ENCODE measurements around the gene SLC24A3. TPM values are rescaled to one million over a fixed set of nuclear protein-coding genes. Genes with fewer than 3 reads are reported as not detected.

SLC24A3 gene
- total and polyA plus RNA-seq, 2 of the 13 experiments (the other 11 are each of a cell fraction or from before 2014, with no cell fraction given) = not detected

DNA sequence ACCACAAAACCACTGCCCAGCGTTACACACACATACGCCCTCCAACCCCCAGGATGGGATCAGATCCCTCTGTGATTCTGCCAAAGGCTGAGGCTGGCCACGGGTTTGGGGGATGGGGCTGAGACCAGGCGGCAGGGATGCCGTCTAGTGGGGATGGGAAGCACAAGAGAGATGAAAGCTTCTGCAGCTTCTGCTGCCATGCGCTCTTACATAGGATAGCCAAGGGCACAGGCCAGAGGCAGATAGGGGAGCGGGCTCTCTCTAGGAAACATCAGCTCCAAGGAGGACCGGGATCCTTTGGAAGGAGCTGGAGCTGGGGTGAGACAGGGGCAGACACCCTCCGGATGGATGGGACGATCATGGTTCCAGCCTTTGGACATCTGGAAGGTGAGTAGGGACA, 526.9 kb downstream of the SLC24A3 start:
- ATAC-seq = no peak
- in situ Hi-C loops (cut with HindIII; ENCODE audit: extremely low pct_ligation_motif_present, low pct_unique_long_range_greater_than_20kb) = no loop called here

DNA sequence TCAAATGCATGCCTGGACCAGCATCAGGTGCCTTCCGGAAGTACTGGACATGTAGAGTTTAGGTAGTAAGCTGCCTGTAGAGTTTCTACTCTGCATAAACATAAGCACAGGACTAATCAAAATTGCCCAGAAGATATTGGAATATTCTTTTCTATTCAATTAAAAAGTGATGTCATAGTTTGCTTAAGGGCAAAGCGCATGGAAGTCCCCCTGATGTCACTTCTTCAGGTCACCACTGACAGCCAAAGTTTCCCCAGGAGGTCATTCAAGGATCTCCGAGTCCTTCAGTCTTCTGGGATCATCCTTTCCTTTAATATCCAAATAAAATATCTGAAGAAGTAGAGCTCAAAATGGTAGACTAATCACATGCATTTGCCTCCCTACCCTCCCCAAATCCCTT, 528.1 kb downstream of the SLC24A3 start:
- ChIA-PET CTCF (ENCODE audit: low intra/inter-chr PET ratio, low total read pairs) (no interaction called here), POLR2A (no interaction called here)
- FAIRE-seq = no peak
- no peaks in the 10 kb centered on the region for H3K79me2 ChIP-seq (ENCODE audit: insufficient read depth, low read length)
- no TSS peak for BruUV-seq (replicated peaks)
- TF ChIP-seq ATAD3A (CRISPR knock-in tag; IDR thresholded peaks at IDR 0.05) (no peak), CREB1 (IDR thresholded peaks at IDR 0.05) (peak; percentile 53; the same call in 1 of the 2 replicates), CREB1 (CRISPR knock-in tag; IDR thresholded peaks at IDR 0.05) (no peak), ZNF180 (CRISPR knock-in tag; IDR thresholded peaks at IDR 0.05; ENCODE audit: borderline replicate concordance, low read depth) (no peak), ATF7 (IDR thresholded peaks at IDR 0.05) (peak; percentile 89), ATF7 (CRISPR knock-in tag; IDR thresholded peaks at IDR 0.05) (no peak), DMAP1 (CRISPR knock-in tag; IDR thresholded peaks at IDR 0.05) (no peak), ZKSCAN1 (IDR thresholded peaks at IDR 0.05; ENCODE audit: low read length) (no peak), MIXL1 (CRISPR knock-in tag; IDR thresholded peaks at IDR 0.05) (no peak)
- TF ChIP-seq, protein P1, sequence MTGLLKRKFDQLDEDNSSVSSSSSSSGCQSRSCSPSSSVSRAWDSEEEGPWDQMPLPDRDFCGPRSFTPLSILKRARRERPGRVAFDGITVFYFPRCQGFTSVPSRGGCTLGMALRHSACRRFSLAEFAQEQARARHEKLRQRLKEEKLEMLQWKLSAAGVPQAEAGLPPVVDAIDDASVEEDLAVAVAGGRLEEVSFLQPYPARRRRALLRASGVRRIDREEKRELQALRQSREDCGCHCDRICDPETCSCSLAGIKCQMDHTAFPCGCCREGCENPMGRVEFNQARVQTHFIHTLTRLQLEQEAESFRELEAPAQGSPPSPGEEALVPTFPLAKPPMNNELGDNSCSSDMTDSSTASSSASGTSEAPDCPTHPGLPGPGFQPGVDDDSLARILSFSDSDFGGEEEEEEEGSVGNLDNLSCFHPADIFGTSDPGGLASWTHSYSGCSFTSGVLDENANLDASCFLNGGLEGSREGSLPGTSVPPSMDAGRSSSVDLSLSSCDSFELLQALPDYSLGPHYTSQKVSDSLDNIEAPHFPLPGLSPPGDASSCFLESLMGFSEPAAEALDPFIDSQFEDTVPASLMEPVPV (CRISPR knock-in tag; IDR thresholded peaks at IDR 0.05) = no peak
- H3K4me1 ChIP-seq (ENCODE audit: insufficient read depth, low read length) = no peaks in the 10 kb centered on the region
- H2AFZ ChIP-seq (ENCODE audit: low read length) = no peak overlapping the region
- in situ Hi-C loops (cut with HindIII; ENCODE audit: extremely low pct_ligation_motif_present, low pct_unique_long_range_greater_than_20kb) (no loop called here), intact Hi-C loops (cut with micrococcal nuclease; ENCODE audit: unreplicated experiment) (no loop called here)
- H3K27ac ChIP-seq (ENCODE audit: extremely low read length, insufficient read depth, low read length) = no peak overlapping the region
- H3K9me3 ChIP-seq (ENCODE audit: low read length) = peaks cover 4% of the 10 kb centered on the region; the same call in 1 of the 2 replicates
- no peaks in the 10 kb centered on the region for H3K36me3 ChIP-seq (replicated peaks in 1 of 2; ENCODE audit: control insufficient read depth in 1 of 2, insufficient read depth in 2 of 2, low read length in 2 of 2)
- no peak for ATAC-seq
- no peak for DNase-seq (ENCODE audit: low spot score)
- peaks cover 0 to 13% of the 10 kb centered on the region in 2 experiments; a peak in 1 of 5 replicates for H3K27me3 ChIP-seq (ENCODE audit: control insufficient read depth in 1 of 2, insufficient read depth in 2 of 2, low read length in 2 of 2)
- no peaks in the 10 kb centered on the region for H4K20me1 ChIP-seq (ENCODE audit: insufficient read depth, low read length)
- H3K4me3 ChIP-seq (replicated peaks in 1 of 3; ENCODE audit: insufficient read depth in 1 of 3, low read depth in 2 of 3, low read length in 3 of 3) = no peak overlapping the region
- no peak overlapping the region for H3K4me2 ChIP-seq (ENCODE audit: low read depth, low read length)
- no peak overlapping the region for H3K9ac ChIP-seq (ENCODE audit: insufficient read depth, low read depth, low read length)
- 6% methylated on average over 3 of the region's 3 CpGs for WGBS (ENCODE audit: low lambda C conversion rate)

More for the DNA sequence above, 526.9 kb downstream of the SLC24A3 start:
- no TSS peak for BruUV-seq (replicated peaks)
- H3K27me3 ChIP-seq (ENCODE audit: control insufficient read depth in 1 of 2, insufficient read depth in 2 of 2, low read length in 2 of 2) = peaks cover 3 to 15% of the 10 kb centered on the region in 2 experiments; a peak in 4 of 5 replicates
- H3K4me2 ChIP-seq (ENCODE audit: low read depth, low read length) = no peak overlapping the region
- H3K36me3 ChIP-seq (replicated peaks in 1 of 2; ENCODE audit: control insufficient read depth in 1 of 2, insufficient read depth in 2 of 2, low read length in 2 of 2) = no peaks in the 10 kb centered on the region
- 51% methylated on average over 10 of the region's 10 CpGs for WGBS (ENCODE audit: low lambda C conversion rate)
- no peak overlapping the region for H2AFZ ChIP-seq (ENCODE audit: low read length)
- no peak for DNase-seq (ENCODE audit: low spot score)
- TF ChIP-seq TMF1 (CRISPR knock-in tag; IDR thresholded peaks at IDR 0.05; ENCODE audit: low read depth) = no peak
- no peak for TF ChIP-seq ZNF569 (CRISPR knock-in tag; IDR thresholded peaks at IDR 0.05; ENCODE audit: borderline replicate concordance)
- TF ChIP-seq, protein P2, sequence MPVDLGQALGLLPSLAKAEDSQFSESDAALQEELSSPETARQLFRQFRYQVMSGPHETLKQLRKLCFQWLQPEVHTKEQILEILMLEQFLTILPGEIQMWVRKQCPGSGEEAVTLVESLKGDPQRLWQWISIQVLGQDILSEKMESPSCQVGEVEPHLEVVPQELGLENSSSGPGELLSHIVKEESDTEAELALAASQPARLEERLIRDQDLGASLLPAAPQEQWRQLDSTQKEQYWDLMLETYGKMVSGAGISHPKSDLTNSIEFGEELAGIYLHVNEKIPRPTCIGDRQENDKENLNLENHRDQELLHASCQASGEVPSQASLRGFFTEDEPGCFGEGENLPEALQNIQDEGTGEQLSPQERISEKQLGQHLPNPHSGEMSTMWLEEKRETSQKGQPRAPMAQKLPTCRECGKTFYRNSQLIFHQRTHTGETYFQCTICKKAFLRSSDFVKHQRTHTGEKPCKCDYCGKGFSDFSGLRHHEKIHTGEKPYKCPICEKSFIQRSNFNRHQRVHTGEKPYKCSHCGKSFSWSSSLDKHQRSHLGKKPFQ (CRISPR knock-in tag; IDR thresholded peaks at IDR 0.05; ENCODE audit: insufficient replicate concordance) = no peak
- no peak for TF ChIP-seq REPIN1 (CRISPR knock-in tag; IDR thresholded peaks at IDR 0.05; ENCODE audit: borderline replicate concordance, low read depth)
- no peak for TF ChIP-seq NR2F1 (CRISPR knock-in tag; IDR thresholded peaks at IDR 0.05)
- no peak for TF ChIP-seq ZNF629 (CRISPR knock-in tag; conservative IDR thresholded peaks at IDR 0.05)
- H3K4me3 ChIP-seq (replicated peaks in 1 of 3; ENCODE audit: insufficient read depth in 1 of 3, low read depth in 2 of 3, low read length in 3 of 3) = no peak overlapping the region
- H3K27ac ChIP-seq (ENCODE audit: extremely low read length, insufficient read depth, low read length) = no peak overlapping the region
- FAIRE-seq = no peak
- no peaks in the 10 kb centered on the region for H4K20me1 ChIP-seq (ENCODE audit: insufficient read depth, low read length)
- intact Hi-C loops (cut with micrococcal nuclease; ENCODE audit: unreplicated experiment) = no loop called here
- H3K79me2 ChIP-seq (ENCODE audit: insufficient read depth, low read length) = no peaks in the 10 kb centered on the region
- no peaks in the 10 kb centered on the region for H3K9me3 ChIP-seq (ENCODE audit: low read length)
- no peaks in the 10 kb centered on the region for H3K4me1 ChIP-seq (ENCODE audit: insufficient read depth, low read length)
- ChIA-PET CTCF (ENCODE audit: low intra/inter-chr PET ratio, low total read pairs) (no interaction called here), POLR2A (no interaction called here)
- no peak overlapping the region for H3K9ac ChIP-seq (ENCODE audit: insufficient read depth, low read depth, low read length)
